ENCODE measurements around the gene GLI3.

Gene GLI3

DNA sequence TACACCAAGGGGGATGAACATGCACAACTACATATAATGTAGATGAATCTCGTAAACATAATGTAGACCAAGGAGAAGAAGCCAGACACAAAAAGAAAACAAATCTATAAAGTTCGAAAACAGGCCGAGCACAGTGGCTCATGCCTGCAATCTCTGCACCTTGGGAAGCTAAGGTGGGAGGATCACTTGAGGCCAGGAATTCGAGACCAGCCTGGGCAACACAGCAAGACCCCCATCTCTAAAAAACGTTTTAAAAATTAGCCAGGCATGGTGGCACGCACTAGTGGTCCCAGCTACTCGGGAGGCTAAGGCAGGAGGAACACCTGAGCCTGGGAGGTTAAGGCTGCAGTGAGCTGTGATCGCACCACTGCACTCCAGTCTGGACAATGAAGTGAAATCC, 68.5 kb downstream of the GLI3 start:
- no peak for DNase-seq

GRCh38 chr7:42167631-42168236, 69.3 kb downstream of the GLI3 start:
- DNase-seq = no peak

DNA sequence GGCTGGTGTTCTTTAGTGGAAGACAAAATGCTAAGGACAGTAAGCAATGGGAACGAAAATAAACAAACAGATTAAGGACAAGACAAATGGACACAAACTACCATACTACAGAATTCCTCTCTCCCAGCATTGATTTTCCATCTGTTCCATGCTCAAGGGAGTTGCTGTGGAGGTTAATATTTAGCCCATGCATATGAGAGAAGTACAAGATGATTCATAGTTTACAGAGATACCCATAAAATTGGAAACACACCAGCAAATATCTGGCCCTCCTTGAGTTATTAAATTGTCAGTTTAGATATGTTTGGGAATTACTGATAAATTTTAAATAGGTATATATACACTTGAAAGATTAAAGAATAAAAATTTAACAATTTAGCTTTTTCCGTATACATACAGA, 69.8 kb downstream of the GLI3 start:
- DNase-seq = no peak

DNA sequence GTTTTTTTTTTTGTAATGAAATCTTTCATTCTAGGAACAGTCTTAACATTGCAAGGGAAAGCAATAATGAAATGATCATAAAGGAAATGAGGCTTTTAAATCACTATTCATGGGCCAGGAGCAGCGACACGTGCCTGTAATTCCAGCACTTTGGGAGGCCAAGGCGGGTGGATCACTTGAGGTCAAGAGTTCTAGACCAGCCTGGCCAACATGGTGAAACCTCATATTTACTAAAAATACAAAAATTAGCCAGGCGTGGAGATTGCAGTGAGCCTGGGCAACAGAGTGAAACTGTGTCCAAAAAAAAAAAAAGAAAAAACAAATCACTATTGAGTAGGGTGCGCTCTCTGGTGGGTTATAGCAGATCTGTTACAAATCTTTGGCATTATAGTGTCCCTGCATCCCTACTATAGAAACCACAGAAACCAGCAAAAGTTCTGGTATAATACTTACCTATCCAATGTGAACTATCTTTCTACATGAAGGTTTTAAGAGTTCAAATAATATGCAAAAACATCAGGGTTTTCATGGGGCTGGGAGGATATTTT, 72.1 kb downstream of the GLI3 start:
- no peak for DNase-seq

DNA sequence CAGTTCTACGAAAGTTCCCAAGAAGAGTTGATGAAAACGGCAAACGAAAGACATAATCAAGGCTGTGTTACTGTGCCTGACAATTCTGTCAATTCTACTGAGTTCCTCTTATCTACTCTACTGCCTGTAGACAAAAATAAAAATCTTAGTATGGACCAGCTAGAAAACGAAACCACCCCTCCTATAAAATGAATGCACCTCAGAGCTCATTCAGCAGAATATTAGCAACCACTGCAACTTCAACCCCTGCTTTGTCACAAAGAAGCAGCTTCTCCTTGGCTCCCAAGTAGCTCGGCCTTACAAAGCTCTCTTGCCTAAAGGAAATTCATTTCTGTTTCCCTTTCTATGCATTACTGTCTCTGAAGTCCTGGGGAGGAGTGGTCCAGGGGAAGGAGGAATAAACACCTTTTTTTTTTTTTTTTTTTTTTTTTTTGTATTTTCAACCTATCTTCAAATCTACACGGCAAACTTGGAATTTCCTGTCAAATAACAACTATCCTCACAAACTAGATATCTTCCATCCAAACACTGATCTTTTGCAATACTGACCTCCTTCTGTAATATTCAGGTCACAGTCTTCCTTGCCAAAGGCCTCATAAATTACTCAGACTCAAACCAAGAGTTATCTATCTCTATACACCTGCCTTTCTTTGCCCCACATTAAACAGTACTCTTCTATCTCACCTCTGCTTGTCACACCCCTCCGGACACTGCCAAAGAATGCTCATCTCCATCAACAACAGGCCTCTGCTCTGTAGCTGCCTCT, 74.3 kb downstream of the GLI3 start:
- DNase-seq = no peak

DNA sequence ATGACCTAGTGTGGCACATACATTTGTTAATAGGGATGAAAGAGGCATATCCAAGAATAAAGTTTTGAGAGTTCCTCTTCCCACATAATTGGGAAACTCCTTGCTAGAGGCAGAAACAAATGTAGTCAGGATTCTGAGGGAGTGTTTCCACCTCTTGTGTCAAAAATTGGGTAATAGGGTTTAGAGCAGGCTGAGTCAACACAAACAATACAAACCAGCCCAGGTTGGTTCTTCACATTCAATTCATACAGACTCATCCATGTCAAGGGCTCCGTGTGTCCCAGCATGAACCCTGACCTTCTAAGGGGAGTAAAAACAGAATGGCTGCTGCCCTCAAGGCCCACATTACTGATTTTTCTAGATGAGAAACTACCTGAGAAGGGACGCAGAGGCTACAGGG, 75.3 kb downstream of the GLI3 start:
- DNase-seq = no peak

GRCh38 chr7:42161110-42161509, 75.9 kb downstream of the GLI3 start:
- no peak for DNase-seq

- DNase-seq = no peak
Measured at GRCh38 chr7:42159130-42159529, 77.9 kb downstream of the GLI3 start.

DNA sequence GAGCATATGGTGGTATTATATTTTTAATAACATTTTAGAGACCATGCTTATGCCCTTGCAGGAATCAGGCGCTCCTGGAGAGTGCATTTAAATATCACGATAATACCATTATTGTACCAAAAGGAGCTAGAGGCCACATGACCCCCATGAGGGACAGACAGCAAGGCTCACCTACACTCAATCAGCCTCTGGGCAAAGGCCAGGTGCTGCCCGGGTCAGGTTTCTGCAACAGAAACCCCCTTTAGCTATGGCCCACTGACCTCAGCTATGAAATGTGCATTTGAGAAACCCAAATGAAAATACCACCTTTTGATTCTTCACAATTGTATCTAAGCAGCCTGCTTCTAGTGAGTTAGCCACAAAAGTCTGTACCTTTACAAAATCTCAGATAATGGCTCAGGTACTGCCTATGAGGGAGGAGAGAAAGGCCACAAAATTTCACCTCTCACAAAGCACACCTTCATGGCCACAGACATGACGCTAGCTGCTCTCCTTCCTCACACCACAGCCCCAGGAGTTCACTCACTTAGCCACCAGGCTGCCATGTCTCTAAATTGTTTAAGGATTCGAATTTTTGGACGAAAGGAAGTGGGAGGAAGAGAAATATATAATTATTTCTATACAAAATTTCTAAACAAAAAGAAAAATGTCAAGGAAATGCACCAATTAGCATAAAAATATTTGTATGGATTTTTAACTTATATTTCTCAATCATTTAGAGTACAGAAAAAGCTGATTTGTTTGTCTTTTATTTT, 79.9 kb downstream of the GLI3 start:
- no peak for DNase-seq

DNA sequence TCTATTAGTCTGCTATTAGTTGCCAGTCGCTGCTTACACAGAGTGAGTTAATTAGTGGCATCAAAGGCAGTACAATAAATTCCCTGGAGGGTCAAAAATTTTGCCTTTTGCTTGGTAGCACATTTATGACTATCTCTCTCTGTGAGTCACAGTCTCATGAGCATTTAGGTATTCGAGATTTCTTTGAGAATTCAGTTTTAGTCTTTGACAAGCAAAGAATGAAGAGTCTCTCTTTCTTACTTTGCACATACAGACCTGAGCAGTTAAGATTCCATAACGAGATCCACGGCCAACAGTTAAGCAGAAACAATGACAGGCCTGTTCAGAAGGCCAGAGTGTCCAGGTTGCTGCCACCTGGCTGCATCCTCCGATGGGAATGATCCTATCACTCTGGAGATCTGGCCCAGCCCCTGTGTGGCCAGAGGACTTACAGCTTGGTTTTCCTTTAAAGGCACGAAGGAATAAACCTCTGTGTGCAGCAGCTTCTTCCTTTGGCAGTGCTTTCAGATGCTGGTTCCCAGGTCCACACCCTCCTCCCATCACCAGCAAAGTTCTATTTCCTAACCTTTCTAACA, 80.6 kb downstream of the GLI3 start:
- DNase-seq = no peak

DNA sequence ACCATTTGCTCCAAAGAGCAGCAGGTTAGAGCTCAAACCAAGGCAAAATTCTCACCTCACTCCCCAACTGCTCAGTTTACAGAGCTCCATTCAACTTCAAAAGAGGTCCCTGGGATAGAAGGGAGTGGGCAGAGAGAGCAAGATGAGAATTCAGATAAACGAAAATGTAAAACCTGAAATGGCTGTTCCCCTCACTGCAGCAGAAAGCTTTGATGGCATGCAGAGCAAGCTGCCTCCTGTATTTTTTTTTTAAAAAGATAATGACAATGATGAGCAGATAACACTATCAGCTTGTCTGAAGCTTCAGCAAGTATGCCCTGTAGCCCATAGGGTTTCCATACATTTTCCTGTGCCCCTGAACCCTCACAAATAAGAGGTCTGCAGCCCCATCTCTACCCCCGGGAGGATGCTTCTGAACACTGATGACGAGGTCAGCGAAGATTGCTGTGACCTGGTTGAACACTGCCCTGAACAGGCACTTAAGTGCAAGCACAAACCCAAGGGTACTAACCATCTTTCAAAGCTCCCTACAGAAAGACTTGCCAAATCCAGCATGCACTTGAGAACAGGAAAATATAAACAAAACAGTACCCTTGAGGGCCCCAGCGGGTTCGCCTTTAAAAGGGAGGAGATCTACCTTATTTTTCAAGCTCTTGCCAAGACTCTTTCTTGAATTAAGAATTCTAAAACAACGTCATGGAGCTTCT, 81.3 kb downstream of the GLI3 start:
- DNase-seq = no peak

DNA sequence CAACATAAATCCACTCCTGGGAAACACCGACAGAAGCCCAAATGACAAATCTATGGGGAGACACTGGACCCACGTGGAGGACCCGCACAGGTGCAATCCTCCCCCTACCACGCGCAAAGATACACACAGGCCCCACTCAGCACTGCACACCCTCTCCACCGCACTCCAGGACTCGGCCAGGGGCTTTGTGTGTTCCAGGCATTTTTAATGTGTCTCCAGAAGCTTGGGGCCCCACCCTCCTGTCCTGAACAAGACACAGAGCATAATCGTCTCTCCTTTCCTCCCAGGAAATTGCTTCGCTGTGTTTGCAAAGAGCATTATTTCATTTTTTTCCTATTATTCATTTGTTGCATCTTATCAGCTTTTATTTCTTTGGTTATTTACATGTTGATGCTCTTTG, 82.8 kb downstream of the GLI3 start:
- DNase-seq = no peak

GRCh38 chr7:42152329-42153205, 84.4 kb downstream of the GLI3 start:
- DNase-seq = no peak

- DNase-seq = no peak
Measured at GRCh38 chr7:42151309-42151708, 85.7 kb downstream of the GLI3 start.

GRCh38 chr7:42145539-42145938, 91.5 kb downstream of the GLI3 start:
- DNase-seq = no peak

DNA sequence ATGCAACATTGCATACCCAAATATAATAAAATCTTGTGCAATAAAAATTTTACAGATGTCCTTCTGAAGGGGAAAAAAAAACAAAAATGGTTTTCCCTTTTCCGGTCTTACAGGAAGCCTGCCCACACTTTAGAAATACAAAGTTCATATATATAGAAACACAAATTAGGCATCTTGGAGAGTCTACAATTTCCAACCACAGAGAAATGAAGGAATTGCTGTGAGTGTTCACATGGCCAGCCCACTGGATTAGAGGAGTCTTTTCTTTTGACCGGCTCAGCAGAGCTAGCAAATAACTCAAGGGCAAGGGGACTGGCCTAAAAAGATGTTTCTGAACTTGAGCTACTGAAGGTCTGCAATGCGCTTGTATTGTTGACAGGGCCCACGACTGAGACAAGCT, 92.4 kb downstream of the GLI3 start:
- DNase-seq = no peak

DNA sequence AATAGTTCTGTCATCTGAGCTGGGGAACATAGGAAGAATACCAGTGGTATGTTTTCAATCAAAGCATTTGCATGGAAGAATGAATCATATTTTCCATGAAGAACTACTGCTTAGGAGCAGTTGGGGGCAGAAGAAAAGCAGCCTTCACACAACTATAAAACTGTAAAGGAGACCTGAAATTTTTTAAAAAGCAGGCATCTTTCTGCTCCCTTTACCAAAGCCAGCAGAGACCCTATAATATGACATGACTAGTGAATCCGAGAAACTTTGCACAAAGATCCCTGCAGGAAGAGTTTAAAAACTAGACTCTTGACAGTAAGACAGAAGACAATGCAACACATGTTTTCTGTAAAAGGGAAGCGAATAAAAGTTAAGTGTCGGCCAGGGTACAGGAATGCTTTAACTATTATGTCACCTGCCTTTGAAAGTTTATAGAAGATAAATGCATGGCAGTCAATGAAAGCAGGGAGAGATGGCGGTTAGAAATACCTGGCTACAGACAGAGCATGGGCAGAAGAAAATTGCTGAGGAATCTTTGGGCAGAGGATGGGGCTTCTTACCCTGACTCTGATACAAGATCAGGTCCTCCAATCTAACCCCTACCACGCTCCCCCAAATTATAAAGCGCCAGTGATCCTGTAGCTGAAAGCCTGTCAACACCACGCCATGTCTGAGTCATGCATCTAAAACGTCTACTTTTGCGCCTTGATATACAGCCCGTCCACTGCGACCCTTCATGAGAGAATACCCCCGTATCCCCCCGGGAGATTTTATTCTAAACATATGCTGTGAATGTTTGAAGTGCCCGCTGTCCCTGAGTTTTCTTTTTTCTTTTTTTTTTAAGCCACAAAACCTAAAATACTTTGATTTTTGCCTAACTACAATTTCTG, 93.1 kb downstream of the GLI3 start:
- DNase-seq = no peak

DNA sequence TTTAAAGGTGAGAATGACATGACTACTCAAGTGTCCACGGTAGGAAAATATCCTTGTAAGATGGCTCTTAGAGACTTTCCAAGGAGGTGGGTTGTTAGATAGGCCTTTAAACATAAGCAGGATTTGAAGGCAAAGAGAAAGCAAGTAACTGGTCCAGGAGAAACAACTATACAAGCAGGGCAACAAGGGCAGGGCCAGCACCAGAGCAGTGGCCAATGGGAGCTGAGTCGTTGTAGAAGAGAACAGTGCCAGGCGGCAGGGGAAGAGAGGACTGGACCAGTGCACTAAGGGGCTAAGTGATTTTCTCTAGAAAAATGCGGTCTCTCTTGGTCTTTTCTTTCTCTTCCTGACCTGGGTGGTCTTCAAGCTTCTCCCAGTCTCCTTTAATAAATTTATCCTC, 94.9 kb downstream of the GLI3 start:
- DNase-seq = no peak

GRCh38 chr7:42139751-42140150, 97.3 kb downstream of the GLI3 start:
- DNase-seq = no peak

- DNase-seq = no peak
Measured at GRCh38 chr7:42138691-42139090, 98.3 kb downstream of the GLI3 start.

- DNase-seq = no peak
Measured at GRCh38 chr7:42137941-42138340, 99.1 kb downstream of the GLI3 start.

Data from cortex of kidney (tissue), 1 donor.